Neural cell (in vitro differentiated cells): ENCODE data around the gene MECP2. TPM values are rescaled to one million over a fixed set of nuclear protein-coding genes. Genes with fewer than 3 reads are reported as not detected.
"Not testable (repeated sequence)": the region's sequence is repeated elsewhere in the genome, so short reads cannot be mapped to it uniquely, and the experiment has no call there.

Experiments used
- H2AFZ ChIP-seq: fragments of 200-600, 300-800 bp; sonication (generic), shearing (Covaris generic); 2 replicates; pipeline ENCODE4 v1.6.0; 2014; ENCODE audit warnings: low read depth, mild to moderate bottlenecking, antibody characterized with exemption, low read length, moderate library complexity
- H3F3A ChIP-seq: fragments of 200-600 bp; shearing (Covaris generic); 2 replicates; pipeline ENCODE4 v1.6.1; 2016; ENCODE audit warnings: mild to moderate bottlenecking, moderate library complexity, mixed read lengths, antibody characterized with exemption, low read length; ENCODE audit not compliant: insufficient read depth, poor library complexity, severe bottlenecking
- H3K27ac ChIP-seq: fragments of 200-600, 300-800 bp; sonication (generic), shearing (Covaris generic); 2 replicates; pipeline ENCODE4 v1.5.1; 2014; ENCODE audit warnings: mild to moderate bottlenecking, low read length, moderate library complexity
- H3K27me3 ChIP-seq: fragments of 300-800, 200-600 bp; sonication (generic), shearing (Covaris generic); 2 replicates; pipeline ENCODE4 v1.6.0; 2014; ENCODE audit warnings: mild to moderate bottlenecking, low read depth, low read length, moderate library complexity; ENCODE audit not compliant: insufficient read depth
- H3K36me3 ChIP-seq: fragments of 300-800, 200-600 bp; sonication (generic), shearing (Covaris generic); 2 replicates; pipeline ENCODE4 v1.5.1; 2014; ENCODE audit warnings: mild to moderate bottlenecking, antibody characterized with exemption, low read length, moderate library complexity; ENCODE audit not compliant: insufficient read depth
- H3K4me2 ChIP-seq: fragments of 300-800, 200-600 bp; sonication (generic), shearing (Covaris generic); 2 replicates; pipeline ENCODE4 v1.6.0; 2014; ENCODE audit warnings: mild to moderate bottlenecking, low read length
- H3K4me3 ChIP-seq: fragments of 300-800, 200-600 bp; sonication (generic), shearing (Covaris generic); 2 replicates; pipeline ENCODE4 v1.5.1; 2014; ENCODE audit warnings: mild to moderate bottlenecking, low read length, moderate library complexity
- H3K79me2 ChIP-seq: fragments of 200-600 bp; shearing (Covaris generic); replicated peaks from 2 replicates; pipeline ENCODE4 v1.6.0; 2014; ENCODE audit warnings: mild to moderate bottlenecking, low read length, moderate library complexity; ENCODE audit not compliant: insufficient read depth
- H3K9ac ChIP-seq: fragments of 300-800, 200-600 bp; sonication (generic), shearing (Covaris generic); 2 replicates; pipeline ENCODE4 v1.6.1; 2016; ENCODE audit warnings: mild to moderate bottlenecking, low read length, mixed read lengths
- H3K9me2 ChIP-seq: fragments of 200-600 bp; shearing (Covaris generic); 2 replicates; pipeline ENCODE4 v1.6.1; 2016; ENCODE audit warnings: mild to moderate bottlenecking, low read length, mixed read lengths; ENCODE audit not compliant: insufficient read depth
- H3K9me3 ChIP-seq: fragments of 200-600, 300-800 bp; sonication (generic), shearing (Covaris generic); 2 replicates; pipeline ENCODE4 v1.6.1; 2016; ENCODE audit warnings: mild to moderate bottlenecking, mixed run types, low read length, moderate library complexity, mixed read lengths
- H4K20me1 ChIP-seq: fragments of 200-600 bp; shearing (Covaris generic); 2 replicates; pipeline ENCODE4 v1.6.1; 2016; ENCODE audit warnings: mild to moderate bottlenecking, mixed run types; ENCODE audit not compliant: insufficient read depth
- CTCF ChIP-seq: fragments of 450-650 bp; IDR thresholded peaks from 2 replicates; pipeline ENCODE4 v1.5.1; 2014; ENCODE audit warnings: antibody characterized with exemption, mild to moderate bottlenecking, moderate library complexity; ENCODE audit not compliant: poor library complexity, severe bottlenecking
- EP300 ChIP-seq: fragments of 450-650 bp; conservative IDR thresholded peaks from 2 replicates; pipeline ENCODE4 v1.6.1; 2014; ENCODE audit warnings: antibody characterized with exemption, mild to moderate bottlenecking, moderate library complexity; ENCODE audit not compliant: poor library complexity, severe bottlenecking
- EZH2 ChIP-seq: fragments of 200-600, 300-800 bp; shearing (Covaris generic), sonication (generic); IDR thresholded peaks from 2 replicates; pipeline ENCODE4 v1.6.1; 2014; ENCODE audit warnings: antibody characterized with exemption, low read length, borderline replicate concordance, mild to moderate bottlenecking; ENCODE audit not compliant: insufficient read depth, poor library complexity, severe bottlenecking
- MXI1 ChIP-seq: fragments of 450-650 bp; conservative IDR thresholded peaks from 2 replicates; pipeline ENCODE4 v1.6.1; 2014; ENCODE audit warnings: antibody characterized with exemption, mild to moderate bottlenecking; ENCODE audit not compliant: poor library complexity, severe bottlenecking
- POLR2AphosphoS5 ChIP-seq: IDR thresholded peaks from 2 replicates; pipeline ENCODE4 v1.6.1; 2012
- RAD21 ChIP-seq: fragments of 450-650 bp; conservative IDR thresholded peaks from 2 replicates; pipeline ENCODE4 v1.6.1; 2014; ENCODE audit warnings: antibody characterized with exemption, mild to moderate bottlenecking, moderate library complexity
- REST ChIP-seq: IDR thresholded peaks from 2 replicates; pipeline ENCODE4 v1.6.1; 2012; ENCODE audit warnings: borderline replicate concordance
- SMC3 ChIP-seq: fragments of 450-650 bp; conservative IDR thresholded peaks from 2 replicates; pipeline ENCODE4 v1.6.1; 2014; ENCODE audit warnings: antibody characterized with exemption, mild to moderate bottlenecking, moderate library complexity; ENCODE audit not compliant: poor library complexity
- TAF1 ChIP-seq: IDR thresholded peaks from 2 replicates; pipeline ENCODE4 v1.6.1; 2012; ENCODE audit warnings: low read depth
- polyA plus RNA-seq: library from polyadenylated mRNA; depleted of rRNA; stranded (reverse); fragments of >200 nt; gene quantifications from 2 replicates; pipeline ENCODE4 v1.2.3, GENCODE V29; 2014

The MECP2 gene
- polyA plus RNA-seq, 1 donor from 2014 or later = 14.5 TPM

DNA sequence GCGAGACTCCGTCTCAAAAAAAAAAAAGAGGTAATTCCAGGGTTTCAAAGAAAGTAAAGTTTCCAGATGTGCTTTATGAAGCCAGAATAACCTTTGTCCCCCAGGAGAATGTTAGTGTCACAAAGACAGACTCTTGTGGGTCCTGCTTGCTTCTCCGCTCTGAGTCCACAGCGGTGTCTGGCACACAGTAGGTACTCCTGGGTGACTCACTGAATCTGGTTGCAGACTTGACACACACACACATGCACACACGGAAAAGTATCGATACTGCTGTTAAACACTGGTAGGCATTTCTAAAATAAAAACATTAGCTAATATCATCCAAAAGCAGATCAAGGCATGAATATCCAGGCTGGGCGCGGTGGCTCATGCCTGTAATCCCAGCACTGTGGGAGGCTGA is 102.0 kb downstream of the MECP2 start:
- no peak overlapping the region for H3K9ac ChIP-seq

DNA sequence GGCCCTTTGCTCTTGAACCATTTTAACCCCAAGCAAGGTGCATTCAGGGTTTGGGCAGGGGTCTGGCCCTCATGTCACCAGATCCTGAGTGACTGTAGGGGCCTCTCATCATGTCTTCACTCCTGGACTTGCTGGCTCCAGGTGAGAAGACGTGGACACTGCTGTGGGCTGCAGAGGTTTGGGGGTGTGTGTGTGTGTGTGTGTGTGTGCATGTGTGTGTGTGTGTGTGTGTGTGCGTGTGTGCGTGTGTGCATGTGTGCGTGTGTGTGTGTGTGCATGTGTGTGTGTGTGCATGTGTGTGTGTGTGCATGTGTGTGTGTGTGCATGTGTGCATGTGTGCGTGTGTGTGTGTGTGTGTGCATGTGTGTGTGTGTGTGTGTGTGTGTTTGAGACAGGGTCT is 103.1 kb downstream of the MECP2 start:
- not testable (repeated sequence) for H3K36me3 ChIP-seq, H3K27ac ChIP-seq, H3K27me3 ChIP-seq, H3F3A ChIP-seq, H3K9ac ChIP-seq, H3K9me3 ChIP-seq, H3K9me2 ChIP-seq, H3K4me2 ChIP-seq, H3K4me3 ChIP-seq, H4K20me1 ChIP-seq, H3K79me2 ChIP-seq, H2AFZ ChIP-seq

More for the DNA sequence above, 102.0 kb downstream of the MECP2 start:
- Histone ChIP-seq H4K20me1 (no peaks in the 10 kb centered on the region), H3K27ac (no peak overlapping the region), H3K9me2 (no peaks in the 10 kb centered on the region), H3K27me3 (no peaks in the 10 kb centered on the region), H3K9me3 (no peaks in the 10 kb centered on the region), H3K79me2 (no peaks in the 10 kb centered on the region), H3F3A (no peaks in the 10 kb centered on the region), H3K4me3 (no peak overlapping the region), H2AFZ (no peak overlapping the region), H3K4me2 (no peak overlapping the region), H3K36me3 (no peaks in the 10 kb centered on the region)
- TF ChIP-seq EZH2 (no peak), CTCF (no peak), RAD21 (no peak), TAF1 (no peak)

GRCh38 chrX:153993978-153994377 is 103.5 kb downstream of the MECP2 start:
- Histone ChIP-seq H3K9me3 (no peaks in the 10 kb centered on the region), H2AFZ (no peak overlapping the region), H3K9me2 (no peaks in the 10 kb centered on the region), H3K79me2 (no peaks in the 10 kb centered on the region), H4K20me1 (no peaks in the 10 kb centered on the region), H3K9ac (no peak overlapping the region), H3K27me3 (no peaks in the 10 kb centered on the region), H3K36me3 (no peaks in the 10 kb centered on the region), H3K4me2 (no peak overlapping the region), H3F3A (no peaks in the 10 kb centered on the region), H3K4me3 (no peak overlapping the region), H3K27ac (no peak overlapping the region)
- TF ChIP-seq TAF1 (no peak), EP300 (no peak), SMC3 (no peak), MXI1 (no peak), RAD21 (no peak), CTCF (no peak), EZH2 (no peak), POLR2AphosphoS5 (no peak), REST (no peak)
